ENCODE data around the gene JMJD8. TPM values are rescaled to one million over a fixed set of nuclear protein-coding genes. Genes with fewer than 3 reads are reported as not detected.
A peak's percentile ranks its signal among the peaks of the same experiment; 100 is the strongest.
"Not testable (repeated sequence)": the region's sequence is repeated elsewhere in the genome, so short reads cannot be mapped to it uniquely, and the experiment has no call there.

Gene JMJD8
- total RNA-seq, 1 experiment from 2014 or later = 147 TPM

- peak; percentile 82 for DNase-seq (ENCODE audit: low read depth)
- in situ Hi-C loops (cut with HindIII; ENCODE audit: low pct_unique_long_range_greater_than_20kb, low sequenced_read_pairs) = no loop called here
Measured at GRCh38 chr16:714079-714478, 29.9 kb upstream of the JMJD8 start.

DNA sequence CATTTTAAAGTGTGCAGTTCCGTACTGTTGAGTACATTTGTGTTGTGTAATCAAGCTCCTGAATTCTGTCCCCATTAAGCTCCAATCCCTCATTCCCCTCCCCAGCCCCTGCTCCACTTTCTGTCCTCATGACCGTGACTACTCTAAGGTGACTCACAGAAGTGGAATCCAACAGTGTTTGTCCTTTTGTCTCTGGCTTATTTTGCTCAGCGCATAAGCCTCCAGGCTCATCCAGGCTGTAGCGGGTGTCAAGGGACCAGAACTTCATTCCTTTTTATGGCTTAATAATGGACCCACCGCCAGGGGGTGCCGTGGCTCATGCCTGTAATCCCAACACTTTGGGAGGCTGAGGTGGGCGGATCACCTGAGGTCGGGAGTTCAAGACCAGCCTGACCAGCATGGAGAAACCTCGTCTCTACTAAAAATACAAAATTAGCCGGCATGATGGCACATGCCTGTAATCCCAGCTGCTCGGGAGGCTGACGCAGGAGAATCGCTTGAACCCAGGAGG, 28.7 kb upstream of the JMJD8 start:
- DNase-seq (ENCODE audit: low read depth) = peak; percentile 99
- in situ Hi-C loops (cut with HindIII; ENCODE audit: low pct_unique_long_range_greater_than_20kb, low sequenced_read_pairs) = not testable (repeated sequence)

DNA sequence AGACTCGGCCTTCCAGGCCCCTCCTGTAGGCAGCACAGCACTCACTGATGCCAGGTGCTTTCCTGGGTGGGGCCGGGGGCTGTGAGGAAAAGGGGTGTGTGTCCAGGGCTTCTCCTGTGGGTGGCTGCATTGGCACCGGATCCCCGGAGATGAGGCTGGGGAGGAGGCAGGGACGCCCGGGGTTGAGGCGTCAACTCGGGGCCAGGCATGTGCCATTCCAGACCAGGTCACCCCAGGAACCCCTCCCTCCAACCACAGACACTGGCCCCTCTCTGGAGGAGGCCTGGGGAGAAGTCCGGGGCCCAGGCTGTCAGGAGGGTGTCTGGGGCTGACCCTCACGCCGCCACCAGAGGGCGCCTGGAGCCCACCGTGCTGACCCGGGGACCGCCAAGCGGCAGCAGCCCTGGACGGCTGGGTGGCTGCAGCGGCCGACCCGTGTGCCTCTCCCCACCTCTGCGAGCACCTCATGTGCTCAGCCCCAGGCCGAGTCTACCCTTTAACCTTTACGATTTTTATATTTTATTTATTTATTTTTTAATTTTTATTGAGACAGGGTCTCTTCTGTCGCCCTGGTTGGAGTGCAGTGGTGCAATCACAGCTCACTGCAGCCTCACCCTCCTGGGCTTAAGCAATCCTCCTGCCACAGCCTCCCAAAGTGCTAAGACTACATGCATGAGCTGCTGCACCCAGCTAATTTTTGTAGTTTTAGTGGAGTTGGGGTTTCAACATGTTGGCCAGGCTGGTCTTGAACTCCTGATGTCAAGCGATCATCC, 27.6 kb upstream of the JMJD8 start:
- DNase-seq (ENCODE audit: low read depth) = peak; percentile 86
- in situ Hi-C loops (cut with HindIII; ENCODE audit: low pct_unique_long_range_greater_than_20kb, low sequenced_read_pairs) = no loop called here

GRCh38 chr16:711084-711483, 26.9 kb upstream of the JMJD8 start:
- in situ Hi-C loops (cut with HindIII; ENCODE audit: low pct_unique_long_range_greater_than_20kb, low sequenced_read_pairs) = no loop called here
- no peak for DNase-seq (ENCODE audit: low read depth)

DNA sequence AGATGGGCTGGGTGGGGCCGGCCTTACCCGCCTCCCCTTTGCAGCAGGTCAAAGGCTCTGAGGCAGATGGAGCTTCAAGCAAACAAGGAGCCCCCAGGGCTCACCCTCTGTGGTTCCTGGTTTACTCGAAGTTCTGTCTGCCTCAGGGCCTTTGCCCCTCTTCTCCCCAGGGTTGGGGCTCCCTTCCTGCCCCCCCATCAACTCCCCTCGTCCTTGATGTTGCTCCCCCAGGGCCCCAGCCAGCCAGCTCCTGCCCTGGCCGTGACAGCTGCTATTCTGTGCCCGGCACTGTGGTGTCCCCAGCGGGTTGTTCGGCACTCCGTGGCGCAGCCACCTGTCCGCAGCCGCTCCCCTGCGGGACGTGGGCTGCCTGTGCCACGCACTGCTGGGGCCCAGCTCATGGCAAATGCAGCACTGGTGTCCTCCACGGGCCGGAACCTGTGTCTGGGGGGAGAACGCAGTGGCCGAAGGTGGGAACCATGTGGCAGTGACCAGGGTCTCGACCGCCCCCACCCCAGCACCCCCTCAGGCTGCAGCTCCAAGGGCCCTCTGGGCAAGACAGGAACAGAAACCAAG, 26.5 kb upstream of the JMJD8 start:
- in situ Hi-C loops (cut with HindIII; ENCODE audit: low pct_unique_long_range_greater_than_20kb, low sequenced_read_pairs) = no loop called here
- DNase-seq (ENCODE audit: low read depth) = no peak

GRCh38 chr16:709566-710499, 25.7 kb upstream of the JMJD8 start:
- in situ Hi-C loops (cut with HindIII; ENCODE audit: low pct_unique_long_range_greater_than_20kb, low sequenced_read_pairs) = no loop called here
- peak; percentile 95 for DNase-seq (ENCODE audit: low read depth)

- no peak for DNase-seq (ENCODE audit: low read depth)
- in situ Hi-C loops (cut with HindIII; ENCODE audit: low pct_unique_long_range_greater_than_20kb, low sequenced_read_pairs) = no loop called here
Measured at GRCh38 chr16:708959-709358, 24.8 kb upstream of the JMJD8 start.

GRCh38 chr16:708019-708418, 23.9 kb upstream of the JMJD8 start:
- in situ Hi-C loops (cut with HindIII; ENCODE audit: low pct_unique_long_range_greater_than_20kb, low sequenced_read_pairs) = no loop called here
- DNase-seq (ENCODE audit: low read depth) = no peak

DNA sequence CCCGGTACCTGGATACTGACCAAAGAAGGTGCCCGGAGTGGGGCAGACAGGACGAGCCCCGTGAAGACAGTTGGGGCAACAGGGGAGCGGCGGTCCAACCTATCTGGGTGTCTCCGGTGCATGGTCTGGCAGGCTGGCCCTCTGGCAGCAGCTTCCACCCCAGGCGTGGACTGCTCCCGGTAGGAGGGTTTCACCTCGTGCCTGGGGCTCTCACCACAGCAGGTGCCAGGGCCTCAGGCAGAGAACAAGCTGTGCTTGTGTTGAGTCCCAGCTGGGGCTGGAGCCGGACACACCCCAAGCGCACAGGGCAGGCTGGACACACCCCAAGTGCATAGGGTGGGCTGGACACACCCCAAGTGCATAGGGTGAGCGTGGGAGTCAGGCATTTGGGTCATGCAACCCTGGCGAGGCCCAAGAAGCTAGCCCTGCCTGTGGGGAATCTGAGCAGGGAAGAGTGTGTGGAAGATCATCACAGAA, 23.0 kb upstream of the JMJD8 start:
- no peak for DNase-seq (ENCODE audit: low read depth)
- in situ Hi-C loops (cut with HindIII; ENCODE audit: low pct_unique_long_range_greater_than_20kb, low sequenced_read_pairs) = no loop called here

DNA sequence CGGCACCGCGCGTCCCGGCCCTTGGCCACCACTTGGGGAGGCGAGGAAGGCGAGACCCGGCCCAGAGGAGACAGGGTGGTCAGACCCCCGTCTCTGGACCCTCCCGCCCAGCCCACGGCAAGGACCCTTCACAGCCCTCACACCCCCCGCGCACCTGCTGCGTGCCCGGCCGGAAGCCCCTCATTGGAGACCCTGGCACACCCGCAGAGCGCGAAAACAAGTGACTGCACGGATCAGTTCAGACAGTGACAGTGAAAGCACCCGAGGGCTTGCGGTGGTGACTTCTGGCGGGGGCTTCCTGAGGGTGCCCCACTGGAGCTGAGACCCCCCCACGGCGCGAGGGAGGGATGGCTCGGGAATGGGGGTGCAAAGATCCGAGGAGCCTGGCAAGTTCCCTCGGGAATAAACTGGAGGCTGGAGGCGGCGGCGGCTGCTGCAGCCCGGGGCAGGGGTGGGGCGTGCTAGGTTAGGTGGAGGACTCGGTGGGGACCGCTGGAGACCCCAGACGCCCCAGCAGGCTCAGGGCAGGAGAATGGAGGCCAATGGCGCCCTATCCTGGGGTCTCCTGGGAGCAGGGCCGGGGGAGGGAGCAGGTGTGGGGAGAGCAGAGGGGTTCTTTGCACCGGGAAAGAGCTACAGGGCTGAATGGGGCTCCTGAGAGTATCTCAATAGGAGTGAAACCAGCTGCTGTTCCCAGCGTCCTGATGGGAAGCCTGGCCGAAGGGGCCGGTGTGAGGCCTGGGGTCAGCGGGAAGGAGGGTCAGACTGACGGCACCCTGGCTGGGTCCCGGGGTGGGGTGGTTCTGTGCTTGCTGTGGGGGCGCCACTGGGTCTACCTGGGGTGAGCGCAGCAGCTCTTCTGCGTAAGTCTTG, 22.3 kb upstream of the JMJD8 start:
- no peak for DNase-seq (ENCODE audit: low read depth)
- in situ Hi-C loops (cut with HindIII; ENCODE audit: low pct_unique_long_range_greater_than_20kb, low sequenced_read_pairs) = no loop called here

DNA sequence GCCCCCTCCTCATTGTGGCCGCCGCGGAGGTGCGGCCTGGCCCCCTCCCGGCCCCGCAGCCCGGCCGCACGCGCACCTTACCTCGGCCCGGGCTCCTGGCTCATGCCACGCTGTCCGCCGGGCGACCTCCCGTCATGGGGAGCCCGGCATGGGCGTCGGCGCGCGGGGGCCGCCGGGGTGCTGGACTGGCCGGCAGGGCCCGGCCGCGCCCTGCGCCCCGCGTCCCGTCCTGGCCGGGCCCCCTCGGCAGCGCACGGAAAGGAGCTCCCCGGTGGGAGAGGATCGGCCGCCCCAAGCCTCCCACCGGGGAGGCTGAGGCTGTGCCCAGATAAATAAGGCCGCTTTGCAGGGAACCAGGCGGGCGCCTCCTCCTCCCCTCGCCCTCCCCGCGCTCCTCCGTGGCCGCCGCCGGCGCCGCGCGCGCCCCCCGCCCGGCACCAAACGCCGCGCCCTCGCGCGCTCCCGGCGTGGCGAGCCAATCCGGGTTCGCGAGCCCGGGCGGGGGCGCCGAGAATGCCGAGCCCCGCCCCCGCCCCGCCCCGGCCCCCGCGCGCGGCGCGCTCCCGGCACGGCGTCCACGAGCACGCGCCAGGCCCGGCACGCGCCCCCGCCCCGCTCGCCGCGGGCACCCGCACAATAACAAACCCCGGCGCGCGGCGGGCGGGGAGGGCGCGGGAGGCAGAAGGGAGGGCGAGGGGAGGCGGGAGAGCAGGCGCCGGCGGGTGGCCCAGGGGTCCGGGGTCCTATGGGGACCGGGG, 21.5 kb upstream of the JMJD8 start, which contains the start of gene FBXL16:
TSS of gene FBXL16 (minus strand) at position 371 of the 758 bp plus-strand sequence. CDS start 8,396 bp downstream, outside the sequence.
- in situ Hi-C loops (cut with HindIII; ENCODE audit: low pct_unique_long_range_greater_than_20kb, low sequenced_read_pairs) = no loop called here
- DNase-seq (ENCODE audit: low read depth) = peak; percentile 46

DNA sequence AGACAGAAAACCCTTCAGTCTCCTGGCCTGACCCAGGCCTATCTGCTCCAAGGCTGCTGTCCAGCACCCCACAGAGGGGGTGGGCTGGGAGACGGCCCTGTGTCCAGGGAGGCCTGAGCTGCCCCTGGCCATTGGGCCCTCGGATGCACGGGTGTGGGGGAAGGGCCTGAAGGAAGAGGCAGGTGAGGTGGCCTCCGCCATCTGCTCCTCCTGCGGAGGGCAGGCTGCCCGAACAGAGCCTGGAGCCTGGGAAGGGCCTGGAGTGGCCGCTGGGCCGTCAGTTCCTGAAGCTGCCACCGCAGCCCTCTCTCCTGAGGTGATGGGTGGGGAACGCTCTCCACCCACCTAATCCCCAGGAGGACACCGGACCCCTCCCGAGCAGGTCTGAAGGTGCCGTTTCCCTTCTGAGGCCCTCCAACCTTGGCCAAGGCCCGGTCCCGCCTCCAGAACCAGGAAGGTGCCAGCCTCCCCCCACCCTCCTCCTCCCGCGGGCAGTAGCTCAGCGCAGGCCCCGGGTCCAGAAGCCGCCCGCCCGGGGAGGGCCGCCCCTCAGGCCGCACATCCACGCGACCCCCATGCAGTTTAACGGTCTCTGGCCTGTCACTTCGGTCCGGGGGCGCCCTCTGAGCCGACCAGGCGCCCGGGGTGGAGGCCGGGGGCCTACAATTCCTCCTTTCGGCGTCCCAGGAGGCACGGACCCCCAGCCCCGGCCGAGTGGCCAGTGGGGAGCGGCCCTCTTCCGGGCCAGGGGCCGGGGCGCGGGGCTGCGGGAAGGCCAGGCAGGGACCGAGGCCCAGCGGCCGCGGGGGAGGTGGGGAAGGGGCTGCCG, 20.6 kb upstream of the JMJD8 start:
- in situ Hi-C loops (cut with HindIII; ENCODE audit: low pct_unique_long_range_greater_than_20kb, low sequenced_read_pairs) = no loop called here
- DNase-seq (ENCODE audit: low read depth) = no peak

DNA sequence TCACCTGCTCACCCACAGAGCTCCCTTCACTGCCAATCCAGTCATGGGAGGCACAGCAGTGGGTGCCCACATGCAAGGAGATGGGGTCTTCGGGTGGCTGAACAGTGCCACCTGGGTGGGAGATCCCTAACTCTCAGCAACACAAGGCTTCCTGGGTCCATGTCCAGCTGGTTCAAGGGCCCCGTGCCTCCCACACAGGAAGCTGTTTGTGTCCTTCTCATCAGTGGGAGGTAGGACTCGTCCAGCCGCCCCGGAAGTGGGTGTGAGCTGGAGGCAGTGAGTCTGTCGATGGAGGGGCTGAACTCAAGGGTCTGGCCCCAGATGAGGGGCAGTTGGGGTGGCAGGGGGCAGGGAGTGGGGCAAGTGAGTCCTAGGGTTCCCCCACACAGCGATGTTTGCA, 19.9 kb upstream of the JMJD8 start:
- in situ Hi-C loops (cut with HindIII; ENCODE audit: low pct_unique_long_range_greater_than_20kb, low sequenced_read_pairs) = no loop called here
- no peak for DNase-seq (ENCODE audit: low read depth)

GRCh38 chr16:703406-703805, 19.3 kb upstream of the JMJD8 start:
- in situ Hi-C loops (cut with HindIII; ENCODE audit: low pct_unique_long_range_greater_than_20kb, low sequenced_read_pairs) = no loop called here
- DNase-seq (ENCODE audit: low read depth) = no peak

GRCh38 chr16:702341-702740, 18.2 kb upstream of the JMJD8 start:
- in situ Hi-C loops (cut with HindIII; ENCODE audit: low pct_unique_long_range_greater_than_20kb, low sequenced_read_pairs) = no loop called here
- DNase-seq (ENCODE audit: low read depth) = no peak
